Fibroblast of lung (primary cell): ENCODE results near the gene STK10. TPM values are rescaled to one million over a fixed set of nuclear protein-coding genes. Genes with fewer than 3 reads are reported as not detected.

Source experiments
- DNase-seq, 2 donors: peaks; one replicate each; pipeline versions ENCODE4 v3.0.0 to v3.0.0-alpha.2; 2010; ENCODE audit warnings: low read depth in 2 of 2
- H2AFZ ChIP-seq: 2 replicates; pipeline ENCODE4 v1.5.1; 2012; ENCODE audit warnings: low read length, control low read depth, inconsistent platforms
- H3K27ac ChIP-seq: 2 replicates; pipeline ENCODE4 v1.5.1; 2011; ENCODE audit warnings: low read length, control low read depth; ENCODE audit not compliant: insufficient read depth
- H3K27me3 ChIP-seq: 2 replicates; pipeline ENCODE4 v1.5.1; 2011; ENCODE audit warnings: mild to moderate bottlenecking, low read length; ENCODE audit not compliant: control insufficient read depth, insufficient read depth
- H3K36me3 ChIP-seq: 2 replicates; pipeline ENCODE4 v1.5.1; 2011; ENCODE audit warnings: low read length; ENCODE audit not compliant: control insufficient read depth, insufficient read depth
- H3K4me1 ChIP-seq: 2 replicates; pipeline ENCODE4 v1.5.1; 2011; ENCODE audit warnings: low read length; ENCODE audit not compliant: control insufficient read depth, insufficient read depth; ENCODE audit errors: extremely low read depth
- H3K4me2 ChIP-seq: 2 replicates; pipeline ENCODE4 v1.5.1; 2011; ENCODE audit warnings: low read length, control low read depth; ENCODE audit not compliant: insufficient read depth; ENCODE audit errors: extremely low read depth
- H3K4me3 ChIP-seq, 4 experiments: fragments of 200-600 bp in 1 of 4; sonication (generic) in 1 of 4; replicated peaks in 1 of 4; 2 replicates each; pipeline ENCODE4 v1.5.1; 2011 to 2016; ENCODE audit warnings: low read length in 4 of 4, low read depth in 3 of 4, mild to moderate bottlenecking in 3 of 4, control low read depth in 2 of 4, inconsistent platforms in 1 of 4, mixed read lengths in 1 of 4; ENCODE audit not compliant: insufficient read depth in 1 of 4; ENCODE audit errors: control extremely low read depth in 1 of 4
- H3K79me2 ChIP-seq: 2 replicates; pipeline ENCODE4 v1.5.1; 2012; ENCODE audit warnings: mild to moderate bottlenecking, low read length, inconsistent platforms; ENCODE audit not compliant: control insufficient read depth, insufficient read depth
- H3K9ac ChIP-seq: 2 replicates; pipeline ENCODE4 v1.5.1; 2011; ENCODE audit warnings: mild to moderate bottlenecking, low read length, control low read depth; ENCODE audit not compliant: insufficient read depth
- H3K9me3 ChIP-seq: 2 replicates; pipeline ENCODE4 v1.5.1; 2012; ENCODE audit warnings: low read depth, low read length; ENCODE audit not compliant: control insufficient read depth, insufficient read depth
- H4K20me1 ChIP-seq: 2 replicates; pipeline ENCODE4 v1.5.1; 2011; ENCODE audit warnings: low read length; ENCODE audit not compliant: control insufficient read depth, insufficient read depth; ENCODE audit errors: extremely low read depth
- CTCF ChIP-seq, 2 donors: IDR thresholded peaks in 1 of 2; conservative IDR thresholded peaks in 1 of 2; 1 replicate in 1 of 2; 2 replicates in 1 of 2; pipeline ENCODE4 v1.5.1; 2011 to 2012; ENCODE audit warnings: low read length in 2 of 2, control low read depth in 1 of 2, inconsistent platforms in 1 of 2, low read depth in 1 of 2, mild to moderate bottlenecking in 1 of 2
- EZH2 ChIP-seq: IDR thresholded peaks from 2 replicates; pipeline ENCODE4 v1.5.1; 2012; ENCODE audit warnings: low read length, control low read depth, mild to moderate bottlenecking; ENCODE audit errors: missing control alignments
- polyA plus RNA-seq, 2 donors: library from polyadenylated mRNA; depleted of rRNA in 1 of 2; stranded (reverse) in 1 of 2; unstranded in 1 of 2; fragments of >200 nt; gene quantifications; 2 replicates each; pipeline ENCODE4 v1.2.1, GENCODE V29; 2011 to 2012; ENCODE audit warnings: missing spikeins in 1 of 2
- total RNA-seq: library from RNA; depleted of rRNA; stranded (reverse); fragments of >200 nt; gene quantifications from 2 replicates; pipeline ENCODE4 v1.2.1, GENCODE V29; 2014

Gene STK10
- total and polyA plus RNA-seq, 2 donors (not counting 1 experiment from before 2014, with no cell fraction given): 8.9 to 16.0 TPM

GRCh38 chr5:172137046-172137445, 51.0 kb downstream of the STK10 start:
- Histone ChIP-seq H3K9ac (no peak overlapping the region), H3K9me3 (no peaks in the 10 kb centered on the region), H3K4me1 (no peaks in the 10 kb centered on the region), H3K79me2 (peaks cover 2% of the 10 kb centered on the region), H3K4me3 (no peak overlapping the region), H2AFZ (no peak overlapping the region), H3K27ac (no peak overlapping the region), H3K36me3 (no peaks in the 10 kb centered on the region), H3K4me2 (no peak overlapping the region), H3K27me3 (no peaks in the 10 kb centered on the region), H4K20me1 (no peaks in the 10 kb centered on the region)
- TF ChIP-seq EZH2 (no peak), CTCF (conservative IDR thresholded peaks at IDR 0.05 in 1 of 2, IDR thresholded peaks at IDR 0.05 in 1 of 2; ENCODE audit: low read depth in 1 of 2, low read length in 2 of 2) (no peak)
- DNase-seq: no peak

- Histone ChIP-seq H3K4me3 (no peak overlapping the region), H3K36me3 (no peaks in the 10 kb centered on the region), H3K4me2 (no peak overlapping the region), H3K9ac (no peak overlapping the region), H3K4me1 (no peaks in the 10 kb centered on the region), H2AFZ (no peak overlapping the region), H3K27me3 (no peaks in the 10 kb centered on the region), H3K79me2 (no peaks in the 10 kb centered on the region), H3K27ac (peak overlapping the region; percentile 48), H3K9me3 (no peaks in the 10 kb centered on the region), H4K20me1 (no peaks in the 10 kb centered on the region)
- peak; percentile 64 to 96 for DNase-seq
- no peak for TF ChIP-seq CTCF (conservative IDR thresholded peaks at IDR 0.05 in 1 of 2, IDR thresholded peaks at IDR 0.05 in 1 of 2; ENCODE audit: low read depth in 1 of 2, low read length in 2 of 2)
- TF ChIP-seq EZH2: no peak
These were observed 54.5 kb downstream of the STK10 start for GRCh38 chr5:172133359-172134029.

GRCh38 chr5:172131690-172132089, 56.3 kb downstream of the STK10 start:
- no peak overlapping the region for H2AFZ ChIP-seq
- TF ChIP-seq EZH2 (no peak), CTCF (conservative IDR thresholded peaks at IDR 0.05 in 1 of 2, IDR thresholded peaks at IDR 0.05 in 1 of 2; ENCODE audit: low read depth in 1 of 2, low read length in 2 of 2) (no peak)
- H3K36me3 ChIP-seq: peaks cover 1% of the 10 kb centered on the region
- H4K20me1 ChIP-seq: no peaks in the 10 kb centered on the region
- H3K79me2 ChIP-seq: no peaks in the 10 kb centered on the region
- no peak overlapping the region for H3K27ac ChIP-seq
- H3K4me2 ChIP-seq: no peak overlapping the region
- H3K9me3 ChIP-seq: no peaks in the 10 kb centered on the region
- no peaks in the 10 kb centered on the region for H3K4me1 ChIP-seq
- H3K9ac ChIP-seq: no peak overlapping the region
- H3K27me3 ChIP-seq: no peaks in the 10 kb centered on the region
- H3K4me3 ChIP-seq: no peak overlapping the region
- no peak for DNase-seq
